ENCODE measurements around the gene FMO4.
"Not testable (repeated sequence)": the region's sequence is repeated elsewhere in the genome, so short reads cannot be mapped to it uniquely, and the experiment has no call there.

Gene FMO4

DNA sequence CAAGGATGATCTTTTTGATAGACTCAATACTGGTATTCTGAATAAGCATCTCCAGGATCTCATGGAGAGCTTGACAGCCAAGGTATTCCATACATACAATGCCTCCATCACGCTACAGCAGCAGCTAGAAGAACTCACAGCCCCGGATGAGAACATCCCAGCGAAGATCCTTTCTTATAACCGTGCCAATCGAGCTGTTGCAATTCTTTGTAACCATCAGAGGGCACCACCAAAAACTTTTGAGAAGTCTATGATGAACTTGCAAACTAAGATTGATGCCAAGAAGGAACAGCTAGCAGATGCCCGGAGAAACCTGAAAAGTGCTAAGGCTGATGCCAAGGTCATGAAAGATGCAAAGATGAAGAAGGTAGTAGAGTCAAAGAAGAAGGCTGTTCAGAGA is 25.4 kb downstream of the FMO4 start:
- DNase-seq, result not testable (repeated sequence)

DNA sequence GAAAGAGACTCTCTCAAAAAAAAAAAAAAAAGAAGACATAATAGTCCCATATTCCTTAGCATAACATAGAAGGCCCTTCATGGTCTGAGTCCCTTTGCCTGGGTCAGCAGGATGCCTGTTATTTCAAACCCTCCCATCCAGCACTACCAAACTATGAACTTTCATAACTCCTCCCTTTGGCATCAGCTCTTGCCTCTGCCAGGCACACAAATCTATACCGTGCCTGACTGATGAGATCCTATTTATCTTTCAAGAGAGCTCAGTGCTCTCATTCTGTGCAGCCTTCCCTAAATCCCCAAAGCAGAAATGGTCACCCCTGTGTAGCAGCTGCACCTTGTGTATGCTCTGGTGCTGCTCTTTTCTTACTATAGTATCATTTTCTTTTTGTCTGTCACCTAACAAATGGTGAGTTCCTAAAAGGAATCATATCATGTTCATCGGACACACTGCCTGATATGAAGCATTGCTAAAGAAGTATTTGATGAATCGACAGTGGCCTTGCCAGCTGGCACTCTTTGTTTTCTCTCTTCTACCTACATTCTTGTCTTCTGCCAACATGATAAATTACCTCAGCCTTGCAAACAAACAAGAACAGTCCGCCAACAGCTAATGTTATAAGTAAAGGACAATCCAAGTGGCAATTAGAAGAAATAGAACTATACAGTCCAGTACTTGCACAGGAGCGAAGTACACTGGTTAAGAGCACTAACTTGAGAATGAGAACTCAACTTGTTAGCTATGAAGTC is 29.9 kb downstream of the FMO4 start:
- no peak for DNase-seq

DNA sequence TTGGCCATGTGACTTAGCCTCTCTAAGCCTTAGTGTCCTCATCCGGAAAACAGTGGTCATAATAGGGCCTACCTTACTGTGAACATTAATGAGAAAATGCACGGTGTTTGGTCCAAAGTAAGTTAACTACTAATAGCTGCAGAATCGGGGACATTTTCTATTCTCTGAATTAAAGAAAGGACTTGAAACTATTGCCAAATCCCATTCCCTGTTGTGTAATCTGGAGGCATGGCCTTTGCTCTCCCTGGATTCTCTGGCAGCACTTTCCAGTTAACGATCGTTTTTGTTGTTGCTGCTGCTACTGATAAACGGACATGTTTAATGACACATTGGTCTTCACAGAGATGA is 30.5 kb downstream of the FMO4 start:
- DNase-seq, result no peak

DNA sequence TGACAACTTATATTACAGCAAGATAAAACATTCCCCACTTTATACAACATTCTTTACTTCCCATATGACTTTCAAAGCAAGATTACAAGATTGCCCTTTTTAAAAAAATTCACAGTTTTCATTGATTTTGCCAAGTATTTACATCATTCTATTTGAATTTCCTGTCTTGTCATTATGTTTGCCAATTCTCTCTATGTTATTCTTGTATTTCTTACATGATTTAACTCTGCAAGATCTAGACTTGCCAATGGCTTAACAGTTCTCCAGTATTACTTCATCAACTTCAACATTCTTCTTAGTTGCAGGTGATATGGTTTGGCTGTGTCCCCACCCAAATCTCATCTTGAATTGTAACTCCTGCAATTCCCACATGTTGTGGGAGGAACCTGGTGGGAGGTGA is 31.6 kb downstream of the FMO4 start:
- DNase-seq, result no peak

DNA sequence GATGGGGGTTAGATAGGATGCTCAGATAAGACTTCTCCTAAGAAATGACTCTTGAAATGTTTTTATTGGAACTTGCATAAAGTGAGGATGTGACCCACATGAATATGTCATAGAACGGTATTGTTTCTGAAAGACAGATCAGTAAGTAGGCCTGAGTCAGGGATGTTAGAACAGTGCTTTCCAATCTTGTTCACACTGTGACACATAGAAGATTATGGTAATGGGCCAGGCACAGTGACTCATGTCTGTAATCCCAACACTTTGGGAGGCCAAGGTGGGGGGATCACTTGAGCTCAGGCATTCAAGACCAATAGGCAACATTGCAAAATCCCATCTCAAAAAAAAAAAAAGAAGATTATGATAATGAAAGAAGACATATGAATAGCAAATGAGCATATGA is 32.9 kb downstream of the FMO4 start:
- DNase-seq, result no peak

DNA sequence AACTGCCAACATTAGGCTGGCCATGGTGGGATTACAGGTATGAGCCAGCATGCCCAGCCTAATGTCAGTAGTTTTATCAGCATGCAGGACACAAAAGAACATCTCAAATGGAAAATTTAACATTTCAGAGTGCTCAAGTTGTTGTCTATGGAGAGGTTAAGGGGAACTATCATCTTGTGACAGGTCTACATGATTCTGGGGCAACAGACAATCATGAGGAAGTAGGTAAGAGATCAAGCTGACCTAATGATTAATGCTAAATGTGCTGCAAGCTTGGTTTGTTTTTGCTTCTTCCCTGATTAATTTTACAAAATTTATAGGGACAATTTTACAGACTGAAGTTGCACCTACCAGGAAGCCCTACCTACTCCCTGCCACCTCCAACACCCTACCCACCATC is 36.6 kb downstream of the FMO4 start:
- no peak for DNase-seq

DNA sequence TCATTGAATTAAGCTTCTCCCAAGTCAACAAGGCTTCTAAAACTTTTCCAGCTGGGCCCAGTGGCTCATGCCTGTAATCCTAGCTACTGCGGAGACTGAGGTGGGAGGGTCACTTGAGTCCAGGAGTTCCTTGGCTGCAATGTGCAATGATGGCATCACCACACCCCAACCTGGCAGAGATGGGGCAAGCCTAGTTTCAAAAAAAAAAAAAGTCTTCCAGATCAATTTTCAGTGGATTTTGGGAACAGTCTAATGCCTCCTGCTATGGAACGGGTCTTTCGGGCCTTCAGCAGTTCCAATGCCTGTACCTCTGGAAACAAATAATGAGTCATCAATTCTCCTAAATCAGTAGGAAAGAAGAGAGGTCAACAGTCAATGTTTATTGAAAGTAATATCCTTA is 38.0 kb downstream of the FMO4 start:
- DNase-seq, result no peak

DNA sequence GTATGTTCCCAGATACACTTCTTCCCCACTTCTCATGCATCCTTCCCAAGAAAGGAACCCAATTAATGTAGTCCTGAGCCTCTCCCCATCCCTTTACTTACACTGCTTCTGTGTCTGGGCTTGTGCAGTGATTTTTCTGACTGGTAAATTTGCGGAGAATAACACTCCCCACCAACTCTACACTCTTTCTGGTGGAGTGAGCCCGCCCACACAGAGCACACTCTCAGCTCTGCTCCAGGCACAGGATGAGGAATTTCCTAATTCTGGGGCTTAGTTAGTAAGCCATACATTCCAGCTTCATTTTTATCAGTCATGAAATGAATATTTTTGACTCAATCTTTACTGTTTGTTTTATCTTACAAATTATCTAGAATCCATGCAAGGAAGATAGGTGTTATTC is 38.6 kb downstream of the FMO4 start:
- no peak for DNase-seq

DNA sequence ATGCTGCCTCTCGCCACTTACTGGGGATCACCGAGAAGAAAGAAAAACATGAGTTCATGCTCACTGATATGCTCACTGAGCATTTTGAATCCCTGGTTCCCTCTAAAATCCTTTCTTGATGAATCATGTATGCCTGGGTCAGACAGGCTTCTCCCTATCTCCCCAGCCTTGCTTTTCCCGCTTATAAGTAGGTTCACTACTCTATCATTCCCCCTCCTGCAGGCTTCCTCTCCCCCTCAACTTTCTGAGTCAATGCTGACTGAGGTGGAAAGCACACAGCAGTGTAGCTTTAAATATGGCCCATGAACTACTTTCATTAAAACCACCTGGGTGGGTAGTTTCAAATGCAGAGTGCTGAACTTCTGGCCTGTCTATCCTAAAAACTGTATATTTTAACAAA is 41.7 kb downstream of the FMO4 start:
- DNase-seq, result no peak

DNA sequence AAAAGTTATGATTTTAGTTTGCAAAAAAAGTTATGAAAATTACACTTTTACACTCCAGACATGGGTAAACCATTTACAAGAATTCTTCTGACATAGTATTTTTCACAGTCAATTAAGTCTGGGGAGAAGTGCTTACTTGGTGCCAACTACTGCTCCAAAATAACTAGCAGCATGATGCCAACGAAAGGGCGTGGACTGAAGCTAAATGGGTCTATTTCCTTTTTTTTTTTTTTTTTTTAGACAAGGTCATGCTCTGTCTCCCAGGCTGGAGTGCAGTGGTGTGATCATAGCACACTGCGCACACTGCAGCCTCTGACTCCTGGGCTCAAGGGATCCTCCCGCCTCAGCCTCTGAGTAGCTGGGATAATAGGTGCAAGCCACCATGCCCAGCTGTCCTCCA is 43.2 kb downstream of the FMO4 start:
- DNase-seq, result no peak

DNA sequence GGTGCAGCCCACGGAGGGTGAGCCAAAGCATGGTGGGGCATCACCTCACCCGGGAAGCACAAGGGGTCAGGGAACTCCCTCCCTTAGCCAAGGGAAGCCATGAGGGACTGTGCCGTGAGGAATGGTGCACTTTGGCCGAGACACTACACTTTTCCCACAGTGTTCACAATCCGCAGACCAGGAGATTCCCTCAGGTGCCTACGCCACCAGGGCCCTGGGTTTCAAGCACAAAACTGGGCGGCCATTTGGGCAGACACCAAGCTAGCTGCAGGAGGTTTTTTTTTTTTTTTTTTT is 45.3 kb downstream of the FMO4 start:
- DNase-seq, result not testable (repeated sequence)

DNA sequence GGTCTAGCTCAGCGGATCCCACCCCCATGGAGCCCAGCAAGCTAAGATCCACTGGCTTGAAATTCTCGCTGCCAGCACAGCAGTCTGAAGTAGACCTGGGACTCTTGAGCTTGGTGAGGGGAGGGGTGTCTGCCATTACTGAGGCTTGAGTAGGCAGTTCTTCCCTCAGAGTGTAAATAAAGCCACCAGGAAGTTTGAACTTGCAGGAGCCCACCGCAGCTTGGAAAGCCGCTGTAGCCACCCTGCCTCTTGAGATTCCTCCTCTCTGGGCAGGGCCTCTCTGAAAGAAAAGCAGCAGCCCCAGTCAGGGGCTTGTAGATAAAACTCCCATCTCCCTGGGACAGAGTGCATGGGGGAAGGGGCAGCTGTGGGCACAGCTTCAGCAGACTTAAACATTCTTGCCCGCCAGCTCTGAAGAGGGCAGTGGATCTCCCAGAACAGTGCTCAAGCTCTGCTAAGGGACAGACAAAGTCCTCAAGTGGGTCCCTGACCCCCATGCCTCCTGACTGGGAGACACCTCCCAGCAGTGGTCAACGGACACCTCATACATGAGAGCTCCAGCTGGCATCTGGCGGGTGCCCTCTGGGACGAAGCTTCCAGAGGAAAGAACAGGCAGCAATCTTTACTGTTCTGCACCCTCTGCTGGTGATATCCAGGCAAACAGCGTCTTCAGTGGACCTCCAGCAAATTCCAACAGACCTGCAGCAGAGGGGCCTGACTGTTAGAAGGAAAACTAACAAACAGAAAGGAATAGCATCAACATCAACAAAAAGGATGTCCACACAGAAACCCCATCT is 45.9 kb downstream of the FMO4 start:
- DNase-seq, result not testable (repeated sequence)

DNA sequence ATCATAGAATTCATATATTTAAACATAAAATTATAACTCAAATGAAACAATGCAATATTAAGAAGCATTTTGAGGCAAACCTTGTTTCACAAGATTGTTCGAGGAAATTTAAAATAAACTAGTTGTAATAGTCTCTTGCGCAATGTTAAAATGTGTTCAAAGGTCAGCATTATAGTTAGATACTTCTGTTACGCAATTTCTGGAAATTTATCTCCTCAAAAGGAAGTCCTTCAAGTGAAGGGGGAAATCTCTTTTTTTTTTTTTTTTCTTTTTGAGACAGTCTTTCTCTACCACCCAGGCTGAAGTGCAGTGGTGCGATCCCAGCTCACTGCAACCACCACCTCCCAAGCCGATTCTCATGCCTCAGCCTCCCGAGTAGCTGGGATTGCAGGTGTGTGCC is 52.1 kb downstream of the FMO4 start:
- DNase-seq, result no peak

DNA sequence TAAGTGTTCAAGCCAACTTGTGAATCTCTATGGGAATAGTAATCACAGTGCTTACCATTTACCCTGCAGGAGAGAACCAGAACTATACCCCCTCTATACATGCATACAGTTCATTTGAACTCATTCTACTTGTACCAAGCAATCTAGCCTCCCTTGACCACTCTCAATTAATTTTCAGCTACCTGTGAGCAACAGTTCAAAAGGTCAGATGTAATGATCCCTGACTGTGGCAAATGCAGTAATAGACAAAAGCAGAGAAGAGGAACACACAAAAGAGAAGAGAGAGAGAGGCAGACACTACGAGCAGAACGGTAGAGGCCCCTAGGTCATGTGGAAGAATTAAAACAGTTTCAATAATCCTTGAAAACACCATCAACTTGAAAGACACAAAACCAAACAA is 52.8 kb downstream of the FMO4 start:
- no peak for DNase-seq

DNA sequence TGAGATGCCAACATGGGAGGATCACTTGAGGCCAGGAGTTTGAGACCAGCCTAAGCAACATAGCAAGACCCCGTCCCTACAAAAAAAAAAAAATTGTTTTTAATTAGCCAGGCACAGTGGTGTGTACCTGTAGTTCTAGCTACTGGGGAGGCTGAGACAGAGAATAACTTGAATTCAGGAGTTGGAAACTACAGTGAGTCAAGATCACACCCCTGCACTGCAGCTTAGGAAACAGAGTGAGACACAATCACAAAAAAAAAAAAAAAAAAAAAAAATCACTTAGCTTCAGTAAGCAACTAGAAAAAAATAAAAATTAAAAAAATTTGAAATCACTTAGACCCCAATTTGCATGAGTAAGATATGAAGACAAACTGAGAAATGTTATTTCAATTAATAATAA is 53.5 kb downstream of the FMO4 start:
- no peak for DNase-seq

DNA sequence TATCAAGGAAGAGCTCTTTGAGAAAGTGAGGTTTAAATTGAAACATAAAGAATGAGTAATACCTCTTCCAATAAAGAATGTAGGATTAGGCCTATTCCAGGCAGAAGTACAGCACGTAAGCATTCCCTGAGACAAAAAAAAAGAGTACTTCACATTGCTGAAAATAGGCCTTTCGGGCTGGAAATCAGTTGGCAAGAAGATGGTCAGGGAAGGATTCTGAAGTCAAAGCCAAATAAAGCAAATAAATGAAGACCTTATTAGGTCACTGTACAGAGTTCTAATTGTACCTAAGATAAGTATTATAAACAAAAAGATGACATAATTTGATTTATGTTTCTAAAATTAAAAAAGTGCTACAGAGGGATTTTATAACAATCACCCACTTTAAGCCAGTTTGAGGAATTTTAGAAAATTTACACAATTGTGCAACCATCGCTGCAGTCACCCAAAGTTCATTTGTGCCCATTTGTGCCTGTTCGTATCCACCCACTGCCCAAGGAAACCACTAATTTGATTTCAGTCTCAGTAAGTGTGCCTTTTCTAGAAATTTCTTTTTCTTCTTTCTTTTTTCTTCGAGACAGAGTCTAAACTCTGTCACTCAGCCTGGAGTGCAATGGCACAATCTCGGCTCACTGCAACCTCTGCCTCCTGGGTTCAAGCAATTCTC is 58.6 kb downstream of the FMO4 start:
- DNase-seq, result no peak

DNA sequence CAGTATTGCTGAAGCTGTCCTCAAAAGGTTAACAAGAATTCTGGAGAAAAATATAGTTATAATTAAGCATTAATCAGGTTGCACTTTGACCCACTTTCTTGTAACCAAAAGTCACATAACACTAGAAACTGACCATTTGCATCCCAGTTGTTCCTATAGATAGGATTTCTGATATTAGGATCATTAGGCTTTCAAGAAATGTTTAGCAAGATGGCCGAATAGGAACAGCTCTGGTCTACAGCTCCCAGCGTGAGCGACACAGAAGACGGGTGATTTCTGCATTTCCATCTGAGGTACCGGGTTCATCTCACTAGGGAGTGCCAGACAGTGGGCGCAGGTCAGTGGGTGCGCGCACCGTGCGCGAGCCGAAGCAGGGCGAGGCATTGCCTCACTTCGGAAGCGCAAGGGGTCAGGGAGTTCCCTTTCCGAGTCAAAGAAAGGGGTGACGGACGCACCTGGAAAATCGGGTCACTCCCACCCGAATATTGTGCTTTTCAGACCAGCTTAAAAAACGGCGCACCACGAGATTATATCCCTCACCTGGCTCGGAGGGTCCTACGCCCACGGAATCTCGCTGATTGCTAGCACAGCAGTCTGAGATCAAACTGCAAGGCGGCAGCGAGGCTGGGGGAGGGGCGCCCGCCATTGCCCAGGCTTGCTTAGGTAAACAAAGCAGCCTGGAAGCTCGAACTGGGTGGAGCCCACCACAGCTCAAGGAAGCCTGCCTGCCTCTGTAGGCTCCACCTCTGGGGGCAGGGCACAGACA is 59.6 kb downstream of the FMO4 start:
- DNase-seq, result not testable (repeated sequence)

DNA sequence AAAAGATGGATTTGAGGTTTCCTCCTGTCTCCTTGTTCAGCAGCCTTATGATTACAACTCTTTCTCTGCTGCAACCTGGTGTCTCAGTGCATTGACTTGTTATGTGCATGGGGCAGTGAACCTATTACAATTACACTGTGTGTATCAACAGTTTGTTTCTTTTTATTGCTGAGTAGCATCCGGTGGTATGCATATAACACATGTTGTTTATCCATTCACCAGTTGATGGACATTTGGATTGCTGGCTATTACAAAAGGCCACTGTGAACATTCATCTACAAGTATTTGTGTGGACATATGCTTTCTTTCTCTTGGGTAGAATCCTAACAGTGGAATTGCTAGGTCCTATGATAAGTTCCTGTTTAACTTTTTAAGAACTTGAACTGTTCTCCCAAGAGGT is 65.9 kb downstream of the FMO4 start:
- DNase-seq, result no peak

DNA sequence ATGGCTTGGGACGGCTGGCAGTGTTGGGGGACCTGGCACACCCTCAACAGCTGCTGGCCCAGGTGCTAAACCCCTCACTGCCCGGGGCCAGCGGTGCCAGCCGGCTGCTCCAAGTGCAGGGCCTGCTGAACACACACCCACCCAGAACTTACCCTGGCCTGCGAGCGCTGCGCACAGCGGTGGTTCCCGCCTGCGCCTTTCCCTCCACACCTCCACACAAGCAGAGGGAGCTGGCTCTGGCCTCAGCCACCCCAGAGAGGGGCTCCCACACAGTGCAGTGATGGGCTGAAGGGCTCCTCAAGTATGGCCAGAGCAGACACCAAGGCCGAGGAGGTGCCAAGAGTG is 67.9 kb downstream of the FMO4 start:
- DNase-seq, result no peak

DNA sequence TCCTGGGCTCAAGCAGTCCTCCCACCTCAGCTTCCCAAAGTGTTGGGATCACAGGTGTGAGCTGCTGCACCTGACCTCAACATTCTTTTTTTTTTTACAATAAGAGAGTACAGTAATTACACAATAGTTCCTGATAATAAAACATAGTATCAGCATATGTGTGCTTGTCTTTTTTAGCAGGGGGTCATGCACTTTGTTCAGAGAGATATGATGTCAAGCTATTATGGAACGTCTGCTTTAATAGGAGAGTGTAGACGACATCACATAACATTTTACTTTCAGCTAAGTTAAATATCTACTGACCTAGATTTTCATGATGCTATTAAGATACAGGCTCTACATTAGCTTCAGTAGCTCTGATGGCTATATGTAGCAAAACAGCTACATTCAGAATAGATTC is 70.5 kb downstream of the FMO4 start:
- no peak for DNase-seq

DNA sequence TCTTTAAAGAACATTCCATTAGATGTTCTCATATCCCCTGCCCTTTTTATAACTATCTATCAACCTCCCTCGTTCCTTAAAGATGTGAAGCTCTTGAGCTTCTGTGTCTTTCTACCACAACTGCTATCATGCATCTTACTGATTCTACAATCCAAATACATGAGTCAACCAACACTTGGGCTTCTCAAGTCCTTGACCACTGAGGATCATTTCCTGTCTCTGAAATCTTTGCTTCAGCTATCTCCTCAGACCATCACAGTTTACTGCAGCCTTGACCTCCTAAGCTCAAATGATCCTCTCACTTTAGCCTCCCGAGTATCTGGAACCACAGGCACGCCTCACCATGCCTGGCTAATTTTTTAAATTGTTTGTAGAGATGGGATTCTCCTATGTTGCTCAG is 75.2 kb downstream of the FMO4 start:
- no peak for DNase-seq

DNA sequence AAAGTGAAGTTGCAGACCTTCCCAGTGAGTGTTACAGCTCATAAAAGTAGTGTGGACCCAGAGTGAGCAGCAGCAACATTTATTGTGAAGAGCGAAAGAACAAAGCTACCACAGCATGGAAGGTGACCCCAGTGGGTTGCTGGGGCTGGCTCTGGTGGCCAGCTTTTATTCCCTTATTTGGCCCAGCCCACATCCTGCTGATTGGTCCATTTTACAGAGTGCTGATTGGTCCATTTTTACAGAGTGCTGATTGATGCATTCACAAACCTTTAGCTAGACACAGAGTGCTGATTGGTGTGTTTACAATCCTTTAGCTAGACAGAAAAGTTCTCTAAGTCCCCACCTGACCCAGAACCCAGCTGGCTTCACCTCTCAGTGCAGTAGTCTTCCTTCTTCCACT is 76.8 kb downstream of the FMO4 start:
- DNase-seq, result not testable (repeated sequence)
